HG02759 (cell line): ENCODE results near the gene APOC1.
"Not testable (repeated sequence)": the region's sequence is repeated elsewhere in the genome, so short reads cannot be mapped to it uniquely, and the experiment has no call there.

Experiments
- ATAC-seq: cut with Tn5 transposase; IDR thresholded peaks from one replicate; pipeline ENCODE4 v1.9.1; 2021; ENCODE audit warnings: mild to moderate bottlenecking, moderate library complexity; ENCODE audit not compliant: unreplicated experiment

Gene APOC1

DNA sequence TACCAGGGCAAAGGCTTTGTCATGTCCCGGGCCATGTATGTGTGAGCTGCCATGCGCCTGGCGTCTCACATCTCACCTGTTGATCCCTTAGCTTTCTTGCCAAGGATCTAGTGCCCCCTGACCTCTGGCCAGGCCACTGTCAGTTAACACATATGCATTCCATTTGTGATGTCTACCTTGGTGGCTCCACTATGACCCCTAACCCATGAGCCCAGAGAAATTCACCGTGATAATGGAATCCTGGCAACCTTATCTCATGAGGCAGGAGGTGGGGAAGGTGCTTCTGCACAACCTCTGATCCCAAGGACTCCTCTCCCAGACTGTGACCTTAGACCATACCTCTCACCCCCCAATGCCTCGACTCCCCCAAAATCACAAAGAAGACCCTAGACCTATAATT is 26.1 kb upstream of the APOC1 start:
- ATAC-seq, result not testable (repeated sequence)

DNA sequence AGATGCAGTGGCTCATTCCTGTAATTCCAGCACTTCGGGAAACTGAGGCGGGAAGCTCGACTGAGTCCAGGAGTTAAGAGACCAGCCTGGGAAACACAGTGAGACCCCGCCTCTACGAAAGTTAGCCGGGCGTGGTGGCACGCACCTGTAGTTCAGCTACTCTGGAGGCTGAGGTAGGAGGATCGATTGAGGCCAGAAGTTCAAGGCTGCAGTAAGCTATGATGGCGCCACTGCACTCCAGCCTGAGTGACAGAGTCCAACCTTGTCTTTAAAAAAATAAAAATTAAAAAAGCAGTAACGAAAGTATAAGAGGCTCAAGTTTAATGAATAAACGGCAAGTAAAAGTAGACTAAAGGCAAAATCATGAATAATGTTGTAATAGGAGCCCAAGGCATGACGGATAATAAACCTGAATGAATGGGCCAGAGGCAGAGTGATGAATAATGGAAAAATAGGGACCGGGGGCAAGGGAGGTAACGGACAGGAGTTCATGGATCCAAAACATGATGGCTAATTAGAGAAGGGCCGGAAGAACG is 24.5 kb upstream of the APOC1 start:
- no peak for ATAC-seq

DNA sequence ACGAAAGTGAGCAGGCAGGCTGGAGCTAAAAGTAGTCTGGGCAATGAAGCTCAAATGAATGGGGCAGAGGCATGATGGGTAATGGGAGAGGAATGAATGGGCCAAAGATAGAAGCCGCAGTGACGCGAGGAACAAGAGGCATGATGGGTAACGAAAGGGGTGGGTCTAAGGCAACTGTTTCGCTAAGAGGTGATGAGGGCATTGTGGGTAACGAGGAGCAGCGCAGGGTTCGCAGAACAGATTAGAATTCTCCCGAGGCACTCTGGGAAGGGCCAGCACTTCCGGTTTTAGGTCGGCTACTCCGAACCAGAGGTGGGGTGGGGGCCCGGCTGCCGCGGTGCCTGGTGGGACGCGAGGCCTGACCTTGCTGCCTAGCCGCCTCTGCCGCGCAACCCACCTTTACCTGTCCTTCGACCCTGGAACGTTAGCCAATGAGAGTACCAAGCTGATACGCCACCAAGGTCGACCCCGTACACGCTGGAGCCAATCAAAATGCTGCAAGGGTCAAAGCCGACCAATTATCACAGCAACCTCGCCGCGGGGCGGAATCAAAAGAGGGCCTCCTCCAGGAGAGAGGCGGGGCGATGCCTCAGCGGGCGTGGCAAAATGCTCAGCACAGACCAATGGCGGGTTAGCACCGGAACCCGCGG is 23.9 kb upstream of the APOC1 start:
- ATAC-seq, result peak; percentile 82

DNA sequence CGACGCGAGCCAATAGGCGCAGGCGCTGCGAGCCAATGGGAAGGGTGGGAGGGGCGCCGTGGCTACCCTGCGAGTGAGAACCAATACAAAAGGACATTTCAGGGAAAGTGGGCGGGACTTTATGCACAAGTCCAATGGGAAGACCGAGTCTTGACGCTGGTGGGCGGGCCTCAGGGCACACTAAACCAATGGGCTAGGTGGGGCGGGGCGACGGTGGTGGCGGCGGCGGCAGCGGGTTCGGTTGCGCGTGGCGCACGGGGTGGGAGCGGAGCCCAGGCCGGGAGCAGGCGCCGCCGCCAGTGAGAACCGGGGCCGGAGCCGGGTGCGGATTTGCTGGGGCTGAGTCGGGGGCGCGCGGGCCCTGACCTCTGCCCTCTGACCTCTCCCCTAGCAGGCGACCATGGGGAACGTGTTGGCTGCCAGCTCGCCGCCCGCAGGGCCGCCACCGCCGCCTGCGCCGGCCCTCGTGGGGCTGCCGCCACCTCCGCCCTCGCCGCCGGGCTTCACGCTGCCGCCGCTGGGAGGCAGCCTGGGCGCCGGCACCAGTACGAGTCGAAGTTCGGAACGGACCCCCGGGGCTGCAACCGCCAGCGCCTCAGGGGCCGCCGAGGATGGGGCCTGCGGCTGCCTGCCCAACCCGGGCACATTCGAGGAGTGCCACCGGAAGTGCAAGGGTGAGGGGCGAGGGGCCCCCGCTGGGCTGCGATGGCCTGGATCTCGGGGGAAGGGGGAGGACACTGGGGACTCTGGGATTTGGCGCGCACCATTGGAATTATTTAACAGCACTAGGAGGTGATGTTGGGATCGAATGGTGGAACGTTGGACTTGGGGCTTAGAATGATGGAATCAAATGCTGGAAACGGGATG is 23.2 kb upstream of the APOC1 start, which contains the start of gene TOMM40:
TSS of gene TOMM40 (plus strand) at position 239 of the 867 bp plus-strand sequence. CDS start at position 401, 162 bp downstream.
- ATAC-seq, result peak; percentile 68

DNA sequence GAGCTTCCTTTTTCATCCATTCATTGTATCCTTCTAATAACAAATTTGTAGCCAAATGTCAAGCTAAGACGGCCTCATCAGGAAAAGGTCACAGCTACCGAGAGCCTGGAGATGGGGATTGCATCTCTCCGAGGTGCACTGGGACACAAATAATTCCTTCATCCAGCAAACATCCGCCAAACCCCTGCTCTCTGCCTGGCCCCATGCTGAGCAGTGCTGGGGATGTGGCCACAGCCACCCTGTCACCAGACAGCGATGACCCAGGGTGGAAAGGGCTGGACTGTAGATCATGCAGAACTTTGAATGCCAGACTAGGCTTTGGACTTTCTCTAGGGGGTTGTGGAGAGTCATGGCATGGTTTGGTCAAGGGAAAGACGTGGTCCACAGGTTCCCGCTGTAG is 21.5 kb upstream of the APOC1 start:
- ATAC-seq, result no peak

DNA sequence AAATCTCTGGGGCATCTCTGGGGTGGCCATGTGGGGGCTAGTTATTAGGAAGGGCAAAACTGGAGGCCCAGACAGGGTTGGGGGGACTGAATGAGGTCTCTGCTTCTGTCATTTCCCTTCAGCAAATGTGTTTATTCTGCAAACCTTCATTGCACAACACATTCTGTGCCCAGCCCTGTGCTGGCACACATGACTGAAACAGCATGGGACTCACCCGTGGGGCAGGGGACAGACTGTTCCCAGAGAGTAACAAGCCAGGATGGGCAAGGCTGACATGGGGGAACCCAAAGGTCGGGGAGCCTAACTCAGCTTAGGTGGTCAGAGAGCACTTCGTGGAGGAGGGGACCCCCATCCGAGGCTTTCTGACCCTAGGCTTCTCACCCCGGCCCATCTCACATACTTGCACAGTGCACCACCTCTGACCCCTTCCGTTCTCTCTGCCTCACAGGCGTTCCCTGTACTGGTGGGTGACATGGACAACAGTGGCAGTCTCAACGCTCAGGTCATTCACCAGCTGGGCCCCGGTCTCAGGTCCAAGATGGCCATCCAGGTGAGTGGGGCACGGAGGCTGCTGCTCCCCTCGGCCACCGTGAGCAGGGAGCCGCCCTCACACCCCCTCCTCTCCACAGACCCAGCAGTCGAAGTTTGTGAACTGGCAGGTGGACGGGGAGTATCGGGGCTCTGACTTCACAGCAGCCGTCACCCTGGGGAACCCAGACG is 20.9 kb upstream of the APOC1 start:
- ATAC-seq, result no peak

DNA sequence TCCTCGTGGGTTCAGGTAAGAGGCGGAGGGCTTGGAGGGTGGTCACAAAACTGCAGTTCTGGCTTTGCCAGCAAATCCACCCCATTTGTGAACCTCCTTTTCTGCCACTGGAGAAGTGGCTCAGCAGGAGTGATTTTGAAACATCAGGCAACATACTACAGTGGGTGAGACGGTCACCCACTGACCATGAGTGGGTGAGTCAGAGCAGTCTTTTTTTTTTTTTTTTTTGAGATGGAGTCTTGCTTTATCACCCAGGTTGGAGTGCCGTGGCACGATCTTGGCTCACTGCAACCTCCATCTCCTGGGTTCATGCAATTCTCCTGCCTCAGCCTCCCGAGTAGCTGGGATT is 20.4 kb upstream of the APOC1 start:
- no peak for ATAC-seq

DNA sequence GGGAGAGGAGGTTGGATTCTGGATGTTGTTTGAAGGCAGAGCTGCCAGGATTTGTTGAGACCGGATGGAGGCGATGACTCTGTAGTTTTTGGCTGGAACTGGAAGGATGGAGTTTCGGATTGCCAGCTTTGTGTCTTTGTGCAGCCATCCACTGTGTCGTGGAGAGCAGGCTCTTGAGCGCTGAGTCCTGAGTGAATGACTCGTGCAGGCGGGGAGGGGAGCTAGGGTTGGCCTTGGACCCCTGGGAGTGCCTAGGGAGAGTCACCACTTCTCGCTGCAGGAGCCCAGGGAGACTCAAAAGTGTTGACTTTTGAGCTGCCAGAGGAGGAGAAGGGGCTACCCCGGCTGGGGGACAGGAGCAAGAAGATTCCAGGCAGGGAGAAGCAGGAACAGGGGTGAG is 19.5 kb upstream of the APOC1 start:
- ATAC-seq, result no peak

DNA sequence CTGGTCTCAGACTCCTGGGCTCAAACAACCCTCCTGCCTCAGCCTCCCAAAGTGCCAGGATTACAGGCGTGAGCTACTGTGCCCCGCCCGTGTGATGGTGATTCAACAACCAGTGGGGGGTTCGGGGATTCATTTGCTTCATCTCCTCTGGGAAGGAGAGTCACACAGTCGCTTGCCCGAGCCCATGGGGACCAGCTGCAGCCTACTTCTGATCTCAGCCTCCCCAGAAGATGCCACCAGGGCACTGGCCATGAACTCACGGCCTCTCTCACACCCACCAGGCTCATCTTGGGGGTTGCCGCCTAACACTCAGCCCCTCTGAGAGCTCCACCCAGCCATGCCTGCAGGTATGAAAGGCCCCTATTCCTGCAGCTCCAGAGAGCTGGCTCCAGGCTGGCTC is 16.6 kb upstream of the APOC1 start:
- ATAC-seq, result no peak

DNA sequence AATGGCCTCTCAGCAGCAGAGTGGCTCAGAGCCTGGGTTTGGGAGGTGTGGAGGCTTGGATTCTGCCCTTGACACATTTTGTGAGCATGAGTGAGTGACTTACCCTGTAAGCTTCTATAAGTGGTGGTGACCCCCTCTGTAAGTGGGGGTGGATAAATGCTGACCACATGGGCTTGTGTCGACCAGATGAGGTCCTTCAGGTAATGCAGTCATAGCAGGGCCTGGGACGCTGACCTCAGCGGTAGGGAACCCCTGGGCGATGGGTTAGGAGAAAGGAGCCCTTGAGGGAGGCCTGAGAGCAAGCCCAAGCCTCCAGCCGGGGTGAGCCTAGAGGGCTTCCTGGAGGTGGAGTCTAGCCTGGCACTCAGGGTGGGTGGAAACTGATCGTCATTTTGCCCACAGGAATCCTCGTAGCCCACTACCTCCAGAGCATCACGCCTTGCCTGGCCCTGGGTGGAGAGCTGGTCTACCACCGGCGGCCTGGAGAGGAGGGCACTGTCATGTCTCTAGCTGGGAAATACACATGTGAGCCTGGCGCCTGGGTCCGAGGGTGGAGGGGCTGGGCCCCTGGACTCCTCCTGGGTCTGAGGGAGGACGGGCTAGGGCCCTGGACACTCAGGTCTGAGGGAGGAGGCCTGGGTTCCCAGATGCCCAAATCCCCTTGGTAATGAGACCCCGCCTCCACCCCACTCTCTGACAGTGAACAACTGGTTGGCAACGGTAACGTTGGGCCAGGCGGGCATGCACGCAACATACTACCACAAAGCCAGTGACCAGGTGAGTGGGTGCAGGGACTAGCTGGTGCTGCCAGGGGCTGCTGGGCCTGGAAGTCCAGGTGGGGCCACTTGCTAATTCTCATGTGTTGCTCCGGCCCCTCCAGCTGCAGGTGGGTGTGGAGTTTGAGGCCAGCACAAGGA is 13.8 kb upstream of the APOC1 start:
- no peak for ATAC-seq

DNA sequence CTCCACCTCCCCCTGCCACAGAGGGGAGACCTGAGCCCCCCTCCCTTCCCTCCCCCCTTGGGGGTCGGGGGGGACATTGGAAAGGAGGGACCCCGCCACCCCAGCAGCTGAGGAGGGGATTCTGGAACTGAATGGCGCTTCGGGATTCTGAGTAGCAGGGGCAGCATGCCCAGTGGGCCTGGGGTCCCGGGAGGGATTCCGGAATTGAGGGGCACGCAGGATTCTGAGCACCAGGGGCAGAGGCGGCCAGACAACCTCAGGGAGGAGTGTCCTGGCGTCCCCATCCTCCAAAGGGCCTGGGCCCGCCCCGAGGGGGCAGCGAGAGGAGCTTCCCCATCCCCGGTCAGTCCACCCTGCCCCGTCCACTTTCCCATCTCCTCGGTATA is 11.2 kb upstream of the APOC1 start:
- ATAC-seq, result no peak

DNA sequence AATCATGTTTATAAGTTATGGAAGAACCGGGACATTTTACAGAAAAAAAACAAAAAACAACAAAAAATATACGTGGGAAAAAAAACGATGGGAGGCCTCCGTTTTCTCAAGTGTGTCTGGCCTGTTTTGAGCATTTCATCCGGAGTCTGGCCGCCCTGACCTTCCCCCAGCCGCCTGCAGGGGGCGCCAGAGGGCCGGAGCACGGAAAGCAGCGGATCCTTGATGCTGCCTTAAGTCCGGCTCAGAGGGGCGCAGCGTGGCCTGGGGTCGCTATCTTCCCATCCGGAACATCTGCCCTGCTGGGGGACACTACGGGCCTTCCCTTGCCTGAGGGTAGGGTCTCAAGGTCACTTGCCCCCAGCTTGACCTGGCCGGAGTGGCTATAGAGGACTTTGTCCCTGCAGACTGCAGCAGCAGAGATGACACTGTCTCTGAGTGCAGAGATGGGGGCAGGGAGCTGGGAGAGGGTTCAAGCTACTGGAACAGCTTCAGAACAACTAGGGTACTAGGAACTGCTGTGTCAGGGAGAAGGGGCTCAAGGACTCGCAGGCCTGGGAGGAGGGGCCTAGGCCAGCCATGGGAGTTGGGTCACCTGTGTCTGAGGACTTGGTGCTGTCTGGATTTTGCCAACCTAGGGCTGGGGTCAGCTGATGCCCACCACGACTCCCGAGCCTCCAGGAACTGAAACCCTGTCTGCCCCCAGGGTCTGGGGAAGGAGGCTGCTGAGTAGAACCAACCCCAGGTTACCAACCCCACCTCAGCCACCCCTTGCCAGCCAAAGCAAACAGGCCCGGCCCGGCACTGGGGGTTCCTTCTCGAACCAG is 10.6 kb upstream of the APOC1 start:
- no peak for ATAC-seq

DNA sequence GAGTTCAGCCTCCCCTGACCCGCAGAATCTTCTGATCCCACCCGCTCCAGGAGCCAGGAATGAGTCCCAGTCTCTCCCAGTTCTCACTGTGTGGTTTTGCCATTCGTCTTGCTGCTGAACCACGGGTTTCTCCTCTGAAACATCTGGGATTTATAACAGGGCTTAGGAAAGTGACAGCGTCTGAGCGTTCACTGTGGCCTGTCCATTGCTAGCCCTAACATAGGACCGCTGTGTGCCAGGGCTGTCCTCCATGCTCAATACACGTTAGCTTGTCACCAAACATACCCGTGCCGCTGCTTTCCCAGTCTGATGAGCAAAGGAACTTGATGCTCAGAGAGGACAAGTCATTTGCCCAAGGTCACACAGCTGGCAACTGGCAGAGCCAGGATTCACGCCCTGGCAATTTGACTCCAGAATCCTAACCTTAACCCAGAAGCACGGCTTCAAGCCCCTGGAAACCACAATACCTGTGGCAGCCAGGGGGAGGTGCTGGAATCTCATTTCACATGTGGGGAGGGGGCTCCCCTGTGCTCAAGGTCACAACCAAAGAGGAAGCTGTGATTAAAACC is 9.9 kb upstream of the APOC1 start:
- ATAC-seq, result no peak

DNA sequence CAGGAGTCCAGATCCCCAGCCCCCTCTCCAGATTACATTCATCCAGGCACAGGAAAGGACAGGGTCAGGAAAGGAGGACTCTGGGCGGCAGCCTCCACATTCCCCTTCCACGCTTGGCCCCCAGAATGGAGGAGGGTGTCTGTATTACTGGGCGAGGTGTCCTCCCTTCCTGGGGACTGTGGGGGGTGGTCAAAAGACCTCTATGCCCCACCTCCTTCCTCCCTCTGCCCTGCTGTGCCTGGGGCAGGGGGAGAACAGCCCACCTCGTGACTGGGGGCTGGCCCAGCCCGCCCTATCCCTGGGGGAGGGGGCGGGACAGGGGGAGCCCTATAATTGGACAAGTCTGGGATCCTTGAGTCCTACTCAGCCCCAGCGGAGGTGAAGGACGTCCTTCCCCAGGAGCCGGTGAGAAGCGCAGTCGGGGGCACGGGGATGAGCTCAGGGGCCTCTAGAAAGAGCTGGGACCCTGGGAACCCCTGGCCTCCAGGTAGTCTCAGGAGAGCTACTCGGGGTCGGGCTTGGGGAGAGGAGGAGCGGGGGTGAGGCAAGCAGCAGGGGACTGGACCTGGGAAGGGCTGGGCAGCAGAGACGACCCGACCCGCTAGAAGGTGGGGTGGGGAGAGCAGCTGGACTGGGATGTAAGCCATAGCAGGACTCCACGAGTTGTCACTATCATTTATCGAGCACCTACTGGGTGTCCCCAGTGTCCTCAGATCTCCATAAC is 8.8 kb upstream of the APOC1 start, which contains the start of gene APOE:
TSS of gene APOE (plus strand) at position 360 of the 724 bp plus-strand sequence. CDS start 829 bp downstream, outside the sequence.
- ATAC-seq, result no peak

DNA sequence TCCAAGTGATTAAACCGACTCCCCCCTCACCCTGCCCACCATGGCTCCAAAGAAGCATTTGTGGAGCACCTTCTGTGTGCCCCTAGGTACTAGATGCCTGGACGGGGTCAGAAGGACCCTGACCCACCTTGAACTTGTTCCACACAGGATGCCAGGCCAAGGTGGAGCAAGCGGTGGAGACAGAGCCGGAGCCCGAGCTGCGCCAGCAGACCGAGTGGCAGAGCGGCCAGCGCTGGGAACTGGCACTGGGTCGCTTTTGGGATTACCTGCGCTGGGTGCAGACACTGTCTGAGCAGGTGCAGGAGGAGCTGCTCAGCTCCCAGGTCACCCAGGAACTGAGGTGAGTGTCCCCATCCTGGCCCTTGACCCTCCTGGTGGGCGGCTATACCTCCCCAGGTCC is 6.8 kb upstream of the APOC1 start:
- no peak for ATAC-seq

DNA sequence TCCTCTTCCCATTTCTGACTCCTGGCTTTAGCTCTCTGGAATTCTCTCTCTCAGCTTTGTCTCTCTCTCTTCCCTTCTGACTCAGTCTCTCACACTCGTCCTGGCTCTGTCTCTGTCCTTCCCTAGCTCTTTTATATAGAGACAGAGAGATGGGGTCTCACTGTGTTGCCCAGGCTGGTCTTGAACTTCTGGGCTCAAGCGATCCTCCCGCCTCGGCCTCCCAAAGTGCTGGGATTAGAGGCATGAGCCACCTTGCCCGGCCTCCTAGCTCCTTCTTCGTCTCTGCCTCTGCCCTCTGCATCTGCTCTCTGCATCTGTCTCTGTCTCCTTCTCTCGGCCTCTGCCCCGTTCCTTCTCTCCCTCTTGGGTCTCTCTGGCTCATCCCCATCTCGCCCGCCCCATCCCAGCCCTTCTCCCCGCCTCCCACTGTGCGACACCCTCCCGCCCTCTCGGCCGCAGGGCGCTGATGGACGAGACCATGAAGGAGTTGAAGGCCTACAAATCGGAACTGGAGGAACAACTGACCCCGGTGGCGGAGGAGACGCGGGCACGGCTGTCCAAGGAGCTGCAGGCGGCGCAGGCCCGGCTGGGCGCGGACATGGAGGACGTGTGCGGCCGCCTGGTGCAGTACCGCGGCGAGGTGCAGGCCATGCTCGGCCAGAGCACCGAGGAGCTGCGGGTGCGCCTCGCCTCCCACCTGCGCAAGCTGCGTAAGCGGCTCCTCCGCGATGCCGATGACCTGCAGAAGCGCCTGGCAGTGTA is 6.2 kb upstream of the APOC1 start:
- ATAC-seq, result no peak

DNA sequence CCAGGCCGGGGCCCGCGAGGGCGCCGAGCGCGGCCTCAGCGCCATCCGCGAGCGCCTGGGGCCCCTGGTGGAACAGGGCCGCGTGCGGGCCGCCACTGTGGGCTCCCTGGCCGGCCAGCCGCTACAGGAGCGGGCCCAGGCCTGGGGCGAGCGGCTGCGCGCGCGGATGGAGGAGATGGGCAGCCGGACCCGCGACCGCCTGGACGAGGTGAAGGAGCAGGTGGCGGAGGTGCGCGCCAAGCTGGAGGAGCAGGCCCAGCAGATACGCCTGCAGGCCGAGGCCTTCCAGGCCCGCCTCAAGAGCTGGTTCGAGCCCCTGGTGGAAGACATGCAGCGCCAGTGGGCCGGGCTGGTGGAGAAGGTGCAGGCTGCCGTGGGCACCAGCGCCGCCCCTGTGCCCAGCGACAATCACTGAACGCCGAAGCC is 5.6 kb upstream of the APOC1 start:
- no peak for ATAC-seq

DNA sequence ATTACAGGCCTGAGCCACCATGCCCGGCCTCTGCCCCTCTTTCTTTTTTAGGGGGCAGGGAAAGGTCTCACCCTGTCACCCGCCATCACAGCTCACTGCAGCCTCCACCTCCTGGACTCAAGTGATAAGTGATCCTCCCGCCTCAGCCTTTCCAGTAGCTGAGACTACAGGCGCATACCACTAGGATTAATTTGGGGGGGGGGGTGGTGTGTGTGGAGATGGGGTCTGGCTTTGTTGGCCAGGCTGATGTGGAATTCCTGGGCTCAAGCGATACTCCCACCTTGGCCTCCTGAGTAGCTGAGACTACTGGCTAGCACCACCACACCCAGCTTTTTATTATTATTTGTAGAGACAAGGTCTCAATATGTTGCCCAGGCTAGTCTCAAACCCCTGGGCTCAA is 4.6 kb upstream of the APOC1 start:
- ATAC-seq, result no peak
